NCI-H510A treated with DMSO at 0.1 percent for 48 hours (cell line): ENCODE measurements around the gene CDC7.
"Not testable (repeated sequence)": the region's sequence is repeated elsewhere in the genome, so short reads cannot be mapped to it uniquely, and the experiment has no call there.

Source experiments
- DNase-seq: peaks from one replicate; lab custom pipeline; 2025; lab: John Stamatoyannopoulos, UW

CDC7 gene

DNA sequence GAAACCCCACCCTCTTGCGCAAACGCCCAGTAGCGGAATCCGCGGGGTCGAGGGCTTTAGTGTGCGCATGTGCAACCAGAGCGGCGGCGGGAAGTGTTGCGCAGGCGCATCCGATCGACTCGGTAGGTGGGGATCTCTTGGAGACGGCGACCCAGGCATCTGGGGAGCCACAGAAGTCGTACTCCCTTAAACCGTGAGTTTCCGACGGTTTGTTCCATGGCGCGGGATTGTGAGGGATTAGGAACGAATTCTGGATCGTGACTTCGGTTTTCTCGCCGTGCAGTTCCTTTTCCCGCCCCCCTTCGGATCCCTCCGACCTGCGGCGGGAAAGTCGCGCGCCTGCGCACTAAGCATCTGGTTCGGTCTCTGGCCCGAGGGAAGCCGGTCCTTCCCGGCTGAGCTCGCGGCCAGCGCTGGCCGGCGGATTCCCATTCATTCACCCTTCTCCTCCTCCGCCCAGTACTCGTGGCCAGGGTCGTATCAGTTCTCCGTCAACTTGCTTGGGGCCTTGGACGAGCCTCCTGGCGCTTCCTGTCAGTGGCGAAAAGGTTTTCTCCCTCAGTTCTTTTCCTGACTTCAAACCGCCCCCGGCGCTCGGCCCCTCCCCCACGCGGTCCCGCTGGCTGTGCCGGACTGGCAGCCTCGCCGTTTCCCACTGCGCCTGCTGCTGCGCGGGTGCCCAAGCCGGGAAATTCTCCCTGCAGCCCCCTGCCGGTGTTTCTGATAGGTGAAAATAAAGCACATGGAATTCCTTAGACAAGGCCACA, at the start of gene CDC7:
CDC7 (plus strand) TSS at position 96 of the 767 bp plus-strand sequence. CDS start 866 bp downstream, outside the sequence.
- DNase-seq, result peak; percentile 99

DNA sequence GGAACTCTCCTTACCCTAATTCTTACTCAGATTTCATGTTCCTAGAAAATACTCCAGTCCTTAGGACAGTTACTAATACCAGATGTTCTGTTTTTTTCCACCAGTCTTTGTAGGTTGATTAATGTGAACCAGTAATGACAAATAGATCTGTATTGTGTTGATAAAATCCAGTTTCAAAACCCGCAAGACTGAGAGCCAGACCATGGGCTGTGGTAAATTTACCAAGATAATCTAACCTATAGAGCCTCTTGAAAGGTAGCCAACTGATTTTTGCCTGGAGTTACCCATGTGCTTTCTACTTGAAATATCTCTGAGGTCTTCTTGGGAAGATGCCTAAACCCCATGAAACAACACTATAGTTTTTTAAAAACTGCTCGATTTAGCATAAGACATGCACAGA, 46.5 kb upstream of the CDC7 start:
- no peak for DNase-seq

DNA sequence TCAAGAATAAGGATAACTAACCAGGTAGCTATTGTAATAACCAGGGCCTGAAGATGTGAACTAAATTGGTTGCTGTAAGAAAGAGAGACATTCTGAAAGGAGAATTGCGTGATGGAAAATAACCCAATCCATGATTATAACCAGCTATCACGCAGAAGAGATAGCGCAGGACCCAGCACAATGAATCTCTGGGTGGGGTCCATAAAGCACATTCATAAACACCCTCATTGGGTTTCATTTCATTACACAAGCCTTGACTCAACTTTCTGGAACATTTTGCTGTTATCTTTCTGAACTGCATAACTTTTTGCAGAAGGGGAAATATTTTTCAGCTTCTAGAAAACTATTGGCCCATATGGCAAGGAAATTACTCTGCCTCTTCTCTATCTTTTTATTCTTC, 45.3 kb upstream of the CDC7 start:
- DNase-seq, result no peak

DNA sequence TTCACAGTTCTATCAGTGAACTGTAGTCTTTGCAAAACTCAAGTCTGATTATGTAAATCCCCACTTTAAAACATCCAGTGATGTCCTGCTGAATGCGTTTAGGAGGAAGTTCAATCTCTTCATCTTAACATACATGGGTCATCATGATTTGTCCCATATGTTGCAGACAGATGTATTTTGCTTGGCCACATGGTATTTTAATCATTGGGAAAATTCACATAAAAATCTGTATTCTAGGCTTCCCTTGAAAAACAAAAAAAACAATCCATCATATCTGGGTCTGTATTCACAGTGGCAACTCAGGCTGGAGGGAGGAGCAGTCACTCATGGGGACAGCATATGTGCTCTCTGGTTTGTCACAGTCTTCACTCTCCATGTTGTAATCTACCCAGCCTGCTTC, 44.8 kb upstream of the CDC7 start:
- no peak for DNase-seq

DNA sequence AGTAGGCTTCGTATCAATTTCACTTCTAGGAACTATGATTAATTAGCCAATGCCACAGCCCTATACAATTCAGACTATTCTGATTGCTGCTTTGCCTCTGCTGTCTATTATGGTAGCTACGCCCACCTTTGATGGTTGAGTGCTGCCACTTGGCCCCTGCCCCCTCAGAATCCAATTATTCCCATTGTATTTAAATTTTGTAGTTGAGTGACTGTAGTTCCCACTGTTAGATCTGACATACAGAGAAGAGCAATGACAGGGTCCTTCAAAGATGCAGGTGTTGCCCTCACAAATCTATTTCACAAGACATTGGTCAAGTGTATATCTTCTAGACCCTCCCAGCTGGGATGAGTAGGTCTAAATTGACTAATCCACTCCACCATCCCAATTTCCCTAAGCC, 35.3 kb upstream of the CDC7 start:
- DNase-seq, result not testable (repeated sequence)

DNA sequence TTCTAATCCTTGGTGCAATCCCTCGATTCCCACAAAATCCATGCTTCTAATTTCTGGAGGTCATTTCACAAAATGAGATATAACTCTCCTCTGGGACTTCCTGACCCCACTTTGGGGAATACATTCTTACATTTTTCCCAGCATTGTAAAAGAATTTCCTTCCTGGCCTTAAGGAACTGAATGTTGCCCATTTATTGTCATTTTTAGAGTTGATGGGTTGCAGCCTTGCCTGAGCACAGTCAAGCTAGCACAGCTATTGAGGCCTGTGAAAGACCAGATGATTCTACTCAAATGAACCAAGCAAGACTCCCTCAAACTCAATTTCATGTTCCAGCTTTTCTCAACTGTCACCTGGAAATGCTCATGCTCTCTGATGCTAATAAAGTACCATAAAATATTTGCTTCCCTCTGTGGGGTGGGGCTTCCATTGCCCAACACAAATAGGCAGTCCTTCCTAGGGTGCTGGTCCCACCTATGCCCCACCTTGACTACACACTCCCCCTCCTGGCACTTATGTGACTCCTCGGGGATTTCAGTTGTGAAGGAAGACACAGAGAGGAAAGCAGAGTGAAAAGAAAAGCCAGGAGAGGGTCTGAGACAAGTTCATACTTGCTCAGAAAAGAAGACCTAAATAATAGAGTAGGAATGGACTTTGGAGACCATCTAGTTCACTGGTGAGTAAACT, 24.0 kb upstream of the CDC7 start:
- DNase-seq, result no peak

DNA sequence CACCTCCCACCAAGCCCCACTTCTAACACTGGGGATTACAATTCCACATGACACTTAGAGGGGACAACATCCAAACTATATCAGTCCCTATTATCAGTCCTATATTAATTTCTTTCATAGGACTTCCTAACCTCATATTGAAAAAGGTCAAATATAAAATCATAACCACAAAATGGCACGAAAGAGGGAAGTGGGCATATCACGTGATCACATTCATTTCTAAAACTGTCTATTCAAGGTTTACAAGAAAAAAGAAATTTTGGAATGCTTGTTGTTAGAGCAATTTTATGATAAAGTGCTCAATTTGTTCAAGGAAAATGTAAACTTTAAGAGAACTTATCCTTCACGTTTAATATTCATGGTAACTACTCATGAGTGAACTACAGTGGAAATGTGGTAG, 13.2 kb upstream of the CDC7 start:
- DNase-seq, result no peak

DNA sequence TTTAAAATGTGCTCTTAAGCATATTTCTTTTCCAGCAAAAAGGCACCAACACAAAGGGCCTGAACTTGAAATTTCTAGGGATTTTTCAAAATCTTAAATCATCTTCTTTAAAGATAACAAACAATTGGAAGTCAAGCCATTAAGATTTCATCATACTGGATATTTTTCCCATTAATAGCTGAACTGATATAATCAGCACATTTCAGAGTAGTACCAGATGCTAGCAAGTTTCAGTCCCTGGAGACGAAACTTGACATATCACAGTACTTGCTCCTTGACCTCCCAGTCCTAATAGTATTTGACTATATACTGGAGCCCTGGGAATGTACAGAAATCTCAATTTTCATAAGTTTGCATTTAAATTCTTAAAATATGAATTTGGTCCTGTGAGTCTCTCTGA, 10.2 kb upstream of the CDC7 start:
- DNase-seq, result no peak

DNA sequence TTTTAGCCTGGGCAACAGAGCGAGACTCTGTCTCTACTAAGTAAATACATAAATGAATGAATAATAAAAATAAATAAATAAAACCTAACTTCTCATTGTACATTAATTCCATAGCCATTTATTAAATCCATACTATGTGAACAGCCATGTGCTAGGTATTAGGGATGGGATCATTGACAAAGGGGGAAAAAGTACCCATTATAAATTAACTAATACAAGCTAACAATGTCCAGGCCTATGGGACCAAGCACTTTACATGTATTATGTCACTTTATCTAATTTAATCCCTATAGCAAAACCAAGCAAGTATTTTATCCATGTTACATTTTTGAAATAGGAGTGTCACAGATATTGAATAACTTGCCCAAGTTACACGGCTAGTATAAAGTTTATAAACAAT, 2.6 kb upstream of the CDC7 start:
- DNase-seq, result no peak

DNA sequence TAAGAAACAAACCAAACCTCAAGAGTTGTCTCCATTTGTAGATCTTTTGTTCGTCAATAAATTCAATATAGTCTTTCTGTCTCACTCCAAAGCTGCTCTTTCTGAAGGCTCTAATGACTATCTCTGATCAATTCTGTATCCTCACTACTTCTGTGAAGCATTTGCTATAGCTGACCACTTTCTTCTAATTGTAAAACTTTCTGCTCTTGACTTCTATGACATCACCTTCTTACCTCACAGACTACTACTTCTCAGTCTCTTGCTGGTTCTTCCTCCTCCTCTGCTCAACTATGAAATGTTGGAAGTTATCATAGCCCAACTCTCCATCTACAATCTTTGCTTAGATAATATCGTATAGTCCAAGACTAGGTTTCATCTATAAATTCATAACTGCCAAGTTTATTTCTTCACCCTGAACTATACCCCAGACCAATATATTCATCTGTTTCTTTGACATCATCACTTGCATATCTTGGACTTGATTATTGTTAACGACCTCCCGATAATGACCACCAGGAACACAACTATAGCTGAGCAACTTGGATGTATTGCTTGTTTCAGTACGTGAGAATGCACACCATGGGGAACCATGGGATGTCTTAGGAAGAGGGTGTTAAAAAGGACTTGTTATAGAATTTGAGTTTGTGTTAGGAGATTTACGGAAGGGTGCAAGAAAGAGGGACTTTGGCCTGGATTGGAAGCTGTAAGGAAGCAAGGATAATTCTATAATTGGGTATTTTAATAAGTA, 2.0 kb upstream of the CDC7 start:
- DNase-seq, result no peak

DNA sequence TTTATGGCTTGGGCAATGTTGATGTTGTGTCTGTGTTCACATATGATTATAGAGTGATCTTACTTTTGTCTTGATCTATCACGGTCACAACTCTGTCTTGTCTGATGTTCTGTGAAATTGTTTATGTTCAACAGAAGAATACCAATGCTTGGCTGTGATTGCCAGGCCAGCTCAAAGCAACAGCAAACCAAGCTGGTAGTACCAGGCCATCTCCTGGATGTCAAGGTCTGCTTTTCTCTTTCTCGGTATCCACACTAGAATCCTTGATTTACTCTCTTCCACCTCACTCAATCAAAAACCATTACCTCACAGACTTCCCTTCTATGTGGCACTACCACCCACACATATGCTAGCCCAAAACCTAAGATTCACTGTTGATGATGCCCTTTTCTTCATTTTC, 1.3 kb upstream of the CDC7 start:
- DNase-seq, result no peak

DNA sequence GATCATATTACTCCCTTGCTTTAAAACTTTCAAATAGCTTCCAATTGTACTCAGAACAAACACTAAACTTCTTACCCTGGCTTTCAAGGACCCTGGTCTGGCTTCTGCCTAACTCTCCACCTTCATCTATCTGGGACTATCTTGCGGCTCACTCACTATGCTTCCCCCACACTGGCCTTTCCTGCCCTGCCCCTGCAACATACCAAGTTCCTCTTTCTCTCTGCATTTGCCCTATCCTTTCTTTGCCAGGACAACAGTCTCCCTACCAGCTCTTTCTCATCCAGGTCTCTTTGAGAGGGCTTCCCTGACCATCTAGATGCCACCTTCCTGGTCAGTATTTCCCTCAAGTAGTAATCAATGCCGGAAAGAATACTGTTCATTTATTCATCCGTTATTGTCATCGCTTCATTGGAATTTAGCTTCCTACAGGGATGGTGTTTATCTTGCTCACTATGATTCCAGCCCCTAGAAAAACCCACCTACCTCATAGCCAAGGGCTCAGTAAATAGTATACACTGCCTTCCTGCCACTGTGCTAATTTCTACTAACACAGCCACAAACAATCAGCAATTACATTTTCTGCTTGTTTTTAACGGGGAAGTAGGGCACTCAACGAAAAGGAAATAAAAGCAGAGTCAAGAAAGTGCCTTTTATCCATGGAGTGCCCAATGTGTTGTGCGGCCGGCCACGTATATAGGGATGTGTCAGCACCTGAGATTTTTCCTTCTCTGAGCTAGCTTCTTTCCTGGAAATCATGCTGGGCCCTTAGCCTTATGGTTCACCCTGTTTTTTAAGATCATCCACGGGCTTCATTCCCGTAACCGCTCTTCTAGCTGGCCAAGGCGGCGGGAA, 521 bp upstream of the CDC7 start:
- DNase-seq, result peak; percentile 39

DNA sequence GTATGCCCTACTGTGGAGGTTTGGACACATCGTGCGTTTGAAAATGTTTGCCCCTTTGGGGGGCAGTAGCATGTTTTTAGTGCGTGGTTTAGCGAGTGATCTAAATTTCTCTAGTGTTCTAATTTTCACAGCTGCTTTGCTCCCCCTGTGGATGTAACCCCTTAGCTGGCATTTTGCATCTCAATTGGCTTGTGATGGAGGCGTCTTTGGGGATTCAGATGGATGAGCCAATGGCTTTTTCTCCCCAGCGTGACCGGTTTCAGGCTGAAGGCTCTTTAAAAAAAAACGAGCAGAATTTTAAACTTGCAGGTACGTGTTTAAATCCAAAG, 836 bp downstream of the CDC7 start:
- peak; percentile 95 for DNase-seq

DNA sequence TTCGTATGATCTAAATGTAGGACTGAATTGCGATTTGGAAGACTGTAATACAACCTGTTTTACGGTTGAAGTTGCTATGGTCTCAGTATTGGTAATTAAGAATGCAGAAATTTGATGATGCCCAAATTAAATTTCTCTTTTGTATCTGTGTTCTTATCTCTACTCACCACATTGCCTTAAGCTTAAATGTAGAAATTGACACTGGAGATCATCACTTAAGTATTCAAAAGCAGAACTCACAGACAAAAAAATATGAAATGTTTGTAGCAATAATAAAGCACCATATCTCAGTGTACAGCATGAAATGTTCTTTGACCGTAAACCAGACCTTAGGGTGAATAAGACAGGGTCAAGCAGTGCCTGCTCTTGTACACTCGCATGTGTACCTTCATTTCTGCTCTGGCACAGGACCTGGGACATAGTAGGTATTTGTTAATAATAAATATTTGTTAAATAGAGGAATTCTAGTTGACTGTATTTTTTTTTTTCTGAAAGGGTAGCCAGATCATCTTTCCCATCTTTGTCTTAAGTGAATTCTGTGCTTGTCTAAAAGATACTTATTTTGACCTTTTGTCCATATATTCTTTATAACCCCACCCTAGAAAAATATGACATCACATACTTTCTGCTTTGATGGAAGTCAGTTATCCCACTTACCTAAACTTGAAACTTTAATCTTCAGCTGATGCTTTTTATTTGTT, 1.5 kb downstream of the CDC7 start:
- peak; percentile 83 for DNase-seq

DNA sequence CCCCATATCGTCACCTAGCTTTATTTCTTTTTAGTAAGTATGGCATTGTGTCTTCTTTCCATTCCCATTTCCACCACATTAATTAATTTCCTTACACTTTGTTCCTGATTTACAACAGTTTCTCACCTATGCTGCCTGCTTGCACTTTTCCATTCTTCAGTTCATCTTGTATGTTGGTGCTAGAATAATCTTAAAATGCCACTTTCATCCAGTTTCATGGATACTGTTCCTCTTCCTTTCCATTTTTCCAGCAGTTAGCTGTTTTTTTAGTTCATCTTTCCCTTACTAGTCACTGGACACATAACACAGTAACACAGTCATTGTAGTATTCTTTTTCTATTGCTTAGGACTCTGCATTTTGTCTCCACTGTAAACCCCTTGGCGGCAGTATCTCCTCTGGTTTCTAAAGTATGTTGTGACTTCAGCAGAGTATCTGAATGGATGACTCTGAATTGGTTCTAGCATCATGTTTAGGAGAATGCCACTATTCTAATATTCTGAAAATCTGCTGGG, 2.1 kb downstream of the CDC7 start:
- peak; percentile 68 for DNase-seq

DNA sequence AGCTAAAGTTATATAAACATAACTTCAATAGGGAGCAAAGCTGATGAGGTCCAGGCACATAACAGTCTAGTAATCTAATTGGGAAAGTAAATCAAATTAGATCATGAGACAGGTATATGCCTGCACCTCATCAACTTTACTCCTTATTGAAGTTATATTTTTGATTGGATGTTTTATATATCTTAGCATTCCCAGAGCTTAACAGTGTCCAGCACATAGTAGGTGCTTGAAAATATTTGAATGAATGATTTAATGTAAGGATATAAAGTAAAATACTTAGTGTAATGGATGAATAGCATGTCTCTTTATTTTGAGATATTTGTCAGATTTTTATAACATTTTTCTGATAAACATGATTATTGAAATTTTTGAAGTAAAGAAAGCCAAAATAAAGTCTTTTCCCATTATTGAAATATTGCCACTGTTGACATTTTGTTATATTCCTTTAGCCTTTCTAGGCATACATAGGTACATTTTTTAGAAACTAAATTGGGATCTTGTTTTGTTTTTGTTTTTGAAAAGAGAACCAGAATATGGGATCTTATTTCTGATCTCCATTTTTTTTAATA, 2.8 kb downstream of the CDC7 start:
- DNase-seq, result no peak

DNA sequence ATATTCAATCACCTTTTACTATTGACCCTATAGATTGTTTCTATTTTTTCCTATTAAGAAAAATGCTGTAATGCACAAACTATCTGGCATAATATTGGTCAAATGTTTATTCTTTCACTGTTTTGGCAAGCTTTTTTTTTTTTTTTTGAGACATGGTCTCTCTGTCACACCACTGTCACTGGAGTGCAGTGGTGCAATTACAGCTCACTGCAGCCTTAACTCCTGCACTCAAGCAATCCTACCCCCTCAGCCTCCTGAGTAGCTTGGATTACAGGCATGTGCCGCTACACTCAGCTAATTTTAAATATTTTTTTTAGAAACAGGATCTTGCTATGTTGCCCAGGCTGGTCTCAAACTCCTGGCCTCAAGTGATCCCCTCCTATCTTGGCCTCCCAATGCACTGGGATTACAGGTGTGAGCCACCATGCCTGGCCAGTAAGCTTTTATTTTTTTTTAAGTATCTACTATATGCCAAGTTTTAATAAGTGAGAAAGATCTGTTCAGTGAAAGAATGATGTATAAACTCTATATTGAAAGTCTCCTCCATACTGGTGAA, 3.4 kb downstream of the CDC7 start:
- no peak for DNase-seq

DNA sequence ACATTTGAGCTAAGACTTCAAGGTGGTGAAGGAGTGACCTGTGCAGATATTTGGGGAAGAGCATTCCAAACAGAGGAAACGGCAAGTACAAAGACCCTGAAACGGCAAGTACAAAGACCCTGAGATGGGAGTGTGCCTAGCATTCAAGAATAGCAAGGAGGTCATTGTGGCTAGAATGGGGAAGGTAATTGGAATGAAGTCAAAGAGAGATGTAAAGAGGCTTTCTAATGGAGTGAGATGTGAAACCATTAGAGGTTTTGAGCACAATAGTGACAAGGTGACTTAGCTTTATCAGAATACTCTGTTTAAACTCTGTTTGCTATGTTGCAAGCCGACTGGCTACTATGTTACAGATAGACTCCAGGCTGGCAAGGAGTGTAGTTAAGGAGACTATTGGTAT, 4.4 kb downstream of the CDC7 start:
- no peak for DNase-seq

DNA sequence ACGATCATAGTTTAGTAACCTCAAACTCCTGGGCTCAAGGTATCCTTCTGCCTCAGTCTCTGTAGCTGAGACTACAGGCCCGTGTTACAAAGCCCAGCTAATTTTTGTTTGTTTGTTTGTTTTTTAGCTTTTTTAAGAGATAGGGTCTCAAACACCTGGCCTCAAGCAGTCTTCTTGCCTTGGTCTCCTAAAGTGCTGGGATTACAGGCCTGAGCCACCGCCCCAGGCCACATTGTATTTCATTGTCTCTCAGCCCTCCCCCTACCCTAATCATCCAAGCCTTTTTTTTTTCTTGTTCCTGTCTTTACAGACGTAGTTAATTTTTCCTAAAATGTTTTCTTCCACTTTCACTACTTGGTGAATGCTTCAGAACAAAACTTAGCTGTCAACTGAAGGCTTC, 5.4 kb downstream of the CDC7 start:
- DNase-seq, result no peak

DNA sequence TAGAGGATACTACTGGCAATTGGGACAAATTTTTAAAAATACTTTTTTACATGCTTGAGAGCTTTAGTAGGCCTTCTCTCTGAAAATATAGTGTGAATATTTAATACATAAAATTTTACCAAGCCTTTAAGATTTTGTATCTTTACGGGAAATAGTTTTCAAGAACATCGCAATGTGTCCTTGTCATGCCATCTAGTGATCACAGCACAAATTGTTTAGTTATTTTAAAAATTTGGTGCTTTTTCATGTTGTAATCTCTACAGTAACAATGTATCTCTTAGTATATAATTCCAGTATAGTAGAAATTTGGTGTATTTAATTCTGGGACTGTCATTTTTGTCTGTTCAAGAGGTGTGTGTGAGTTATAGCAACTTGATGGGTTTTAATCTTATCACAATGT, 6.7 kb downstream of the CDC7 start:
- DNase-seq, result no peak

DNA sequence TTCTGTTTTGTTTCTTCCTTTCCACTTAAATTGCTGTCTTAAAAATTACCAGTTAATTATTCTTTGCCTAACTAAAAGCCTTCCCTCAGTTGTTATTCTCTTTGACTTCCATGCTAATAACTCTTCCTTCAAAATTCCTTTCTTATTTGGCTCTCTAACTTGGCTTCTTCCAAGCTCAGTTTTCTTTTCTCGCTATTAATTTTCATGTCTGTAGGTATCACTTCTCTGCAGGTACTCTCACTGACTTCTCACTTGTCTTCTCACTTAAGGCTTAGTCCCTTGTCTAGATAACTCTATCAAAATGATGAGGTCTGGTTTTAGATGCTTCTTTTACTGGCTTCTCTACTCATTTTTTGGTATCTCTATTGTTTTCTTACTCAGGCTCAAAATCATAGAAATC, 10.1 kb downstream of the CDC7 start:
- no peak for DNase-seq
